Subcutaneous adipose tissue (tissue), 4 donors: ENCODE measurements around the gene RPS18. TPM values are rescaled to one million over a fixed set of nuclear protein-coding genes. Genes with fewer than 3 reads are reported as not detected.

ENCODE experiments used
- total RNA-seq, 4 donors: library from RNA; depleted of rRNA; stranded (reverse); fragments of >200 nt; gene quantifications; one replicate each; pipeline ENCODE4 v1.1.0, GENCODE V29; 2016
- TF ChIP-seq, protein P1 (sequence below): fragments of 450-650 bp; IDR thresholded peaks from one replicate; pipeline ENCODE4 v1.5.1; 2016; ENCODE audit warnings: low read depth, mild to moderate bottlenecking, control low read depth, antibody characterized with exemption, moderate library complexity

The RPS18 gene
- total RNA-seq, 4 donors from 2014 or later: 2,263 to 3,298 (median 2,623) TPM

DNA sequence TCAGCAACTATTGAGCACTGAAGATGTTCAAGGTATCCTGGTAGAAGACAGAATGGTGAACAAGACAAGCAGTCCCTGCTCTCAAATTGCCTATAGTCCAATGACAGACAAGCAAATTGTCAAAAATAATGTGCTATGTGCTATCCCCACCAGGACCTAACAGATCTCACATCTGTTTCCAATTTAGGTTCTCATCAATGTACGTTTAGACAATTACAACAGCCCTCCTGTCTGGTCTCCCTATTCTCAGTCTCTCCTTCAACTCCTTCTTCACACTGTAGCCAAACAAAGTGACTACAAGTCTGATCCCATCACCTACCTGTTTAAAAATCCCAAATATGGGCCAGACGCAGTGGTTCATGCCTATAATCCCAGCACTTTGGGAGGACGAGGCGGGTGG lies 34.5 kb downstream of the RPS18 start:
- TF ChIP-seq, protein P1, sequence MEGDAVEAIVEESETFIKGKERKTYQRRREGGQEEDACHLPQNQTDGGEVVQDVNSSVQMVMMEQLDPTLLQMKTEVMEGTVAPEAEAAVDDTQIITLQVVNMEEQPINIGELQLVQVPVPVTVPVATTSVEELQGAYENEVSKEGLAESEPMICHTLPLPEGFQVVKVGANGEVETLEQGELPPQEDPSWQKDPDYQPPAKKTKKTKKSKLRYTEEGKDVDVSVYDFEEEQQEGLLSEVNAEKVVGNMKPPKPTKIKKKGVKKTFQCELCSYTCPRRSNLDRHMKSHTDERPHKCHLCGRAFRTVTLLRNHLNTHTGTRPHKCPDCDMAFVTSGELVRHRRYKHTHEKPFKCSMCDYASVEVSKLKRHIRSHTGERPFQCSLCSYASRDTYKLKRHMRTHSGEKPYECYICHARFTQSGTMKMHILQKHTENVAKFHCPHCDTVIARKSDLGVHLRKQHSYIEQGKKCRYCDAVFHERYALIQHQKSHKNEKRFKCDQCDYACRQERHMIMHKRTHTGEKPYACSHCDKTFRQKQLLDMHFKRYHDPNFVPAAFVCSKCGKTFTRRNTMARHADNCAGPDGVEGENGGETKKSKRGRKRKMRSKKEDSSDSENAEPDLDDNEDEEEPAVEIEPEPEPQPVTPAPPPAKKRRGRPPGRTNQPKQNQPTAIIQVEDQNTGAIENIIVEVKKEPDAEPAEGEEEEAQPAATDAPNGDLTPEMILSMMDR: no peak

DNA sequence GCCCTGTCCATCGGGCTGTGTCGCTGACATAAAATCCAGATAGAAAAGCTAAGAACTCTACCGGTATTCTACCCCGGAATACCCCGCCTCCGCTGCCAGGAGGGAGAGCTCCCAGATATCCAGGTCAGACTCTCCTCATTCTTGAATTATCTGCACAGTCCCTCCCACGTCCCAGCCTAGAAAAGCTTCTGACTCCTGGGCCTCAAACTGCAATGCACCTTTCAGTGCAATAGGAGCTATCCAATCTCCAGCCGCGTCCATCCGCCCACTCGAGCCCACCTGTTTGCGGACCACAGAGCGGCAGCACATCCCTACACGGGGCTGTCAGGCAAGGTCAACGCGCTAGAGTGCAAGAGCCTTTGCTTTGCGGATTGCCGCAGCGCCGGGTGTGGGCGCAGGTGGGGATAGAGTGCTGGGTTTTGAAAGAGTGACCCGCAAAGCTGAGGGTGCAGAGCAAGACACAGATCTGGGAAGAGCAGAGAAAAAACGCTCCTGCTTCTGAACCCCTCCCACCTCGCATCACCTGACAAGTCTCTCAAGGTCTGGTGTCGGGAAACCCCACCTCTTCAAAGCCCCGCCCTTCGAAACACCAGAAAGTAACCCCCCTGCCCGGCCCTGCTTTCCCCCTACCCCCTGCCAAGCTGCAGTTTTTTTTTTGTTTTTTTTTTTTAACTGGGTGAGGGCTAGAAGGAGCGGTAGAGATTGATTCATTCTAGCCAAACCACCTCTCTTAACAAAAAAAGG lies 40.7 kb downstream of the RPS18 start:
- TF ChIP-seq, protein P1: no peak

DNA sequence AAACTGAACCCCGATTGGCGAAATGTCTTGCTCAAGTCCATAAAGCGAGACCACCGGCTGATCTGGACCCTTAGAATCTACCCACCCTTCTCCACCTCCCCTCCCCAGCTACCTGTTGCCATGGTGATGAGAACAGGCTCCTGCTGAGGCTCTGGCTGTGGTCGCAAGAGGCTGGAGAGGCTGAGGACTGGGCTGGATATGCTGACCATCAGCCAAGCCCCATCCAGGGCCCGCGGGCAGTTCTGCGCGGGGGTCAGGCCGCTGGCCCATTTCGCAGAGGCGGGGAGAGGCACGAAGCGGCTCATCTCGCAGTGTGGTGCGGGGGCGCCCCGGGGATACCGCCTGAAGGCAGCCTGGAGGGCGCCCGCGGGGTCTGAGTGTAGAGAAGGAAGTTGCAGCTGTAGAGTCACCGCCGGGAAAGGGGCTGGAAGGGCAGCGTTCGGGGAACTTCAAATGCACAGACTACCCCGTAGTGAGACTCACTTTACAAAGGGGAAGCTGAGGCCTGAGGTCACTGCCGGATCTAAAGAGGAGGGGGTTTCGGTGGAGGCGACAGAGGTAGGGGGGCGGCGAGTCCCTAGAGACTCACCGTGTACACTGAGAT lies 41.3 kb downstream of the RPS18 start:
- TF ChIP-seq, protein P1: no peak

DNA sequence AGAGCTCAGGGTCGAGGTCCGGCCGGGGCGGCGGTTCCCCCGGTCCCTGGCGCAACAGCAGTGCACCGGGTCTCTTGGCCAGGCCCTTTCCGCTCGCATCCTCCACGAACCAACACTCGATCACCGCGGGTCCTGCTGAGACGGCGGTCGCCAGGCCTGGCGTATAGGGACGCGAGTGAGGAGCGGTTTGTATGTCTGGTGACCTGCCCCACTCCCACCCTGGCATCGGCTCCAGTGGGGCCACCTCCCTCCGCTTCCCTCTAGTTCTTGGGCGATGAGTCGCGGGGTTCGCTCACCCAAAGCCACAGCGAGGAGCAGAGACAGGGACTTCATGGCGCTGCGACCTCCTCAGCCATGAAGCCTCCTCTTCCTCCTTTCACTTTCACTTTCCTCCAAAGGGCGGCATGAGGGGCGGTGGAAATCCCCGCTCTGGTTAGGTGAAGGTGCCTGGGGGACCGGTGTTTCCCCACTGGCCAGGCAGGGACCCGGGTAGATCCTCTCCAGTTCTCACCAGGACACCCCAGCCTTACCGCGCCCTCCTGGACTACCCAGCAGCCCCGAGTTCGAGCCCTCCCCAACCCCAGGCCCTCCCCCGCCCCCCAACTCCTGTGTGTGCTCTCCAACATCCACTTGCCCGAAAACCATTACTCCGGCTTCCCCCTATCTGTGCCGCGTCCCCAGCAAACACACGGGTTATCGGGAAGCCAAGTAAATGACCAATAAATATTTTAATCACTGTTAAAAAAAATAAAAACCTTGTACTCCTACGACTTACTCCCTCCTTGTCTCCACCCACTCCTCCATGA lies 42.0 kb downstream of the RPS18 start, which contains the start of gene TAPBP:
Gene TAPBP (minus strand): TSS at position 370 of the 806 bp plus-strand sequence. CDS start 37 bp downstream, at position 333.
- TF ChIP-seq, protein P1: no peak

DNA sequence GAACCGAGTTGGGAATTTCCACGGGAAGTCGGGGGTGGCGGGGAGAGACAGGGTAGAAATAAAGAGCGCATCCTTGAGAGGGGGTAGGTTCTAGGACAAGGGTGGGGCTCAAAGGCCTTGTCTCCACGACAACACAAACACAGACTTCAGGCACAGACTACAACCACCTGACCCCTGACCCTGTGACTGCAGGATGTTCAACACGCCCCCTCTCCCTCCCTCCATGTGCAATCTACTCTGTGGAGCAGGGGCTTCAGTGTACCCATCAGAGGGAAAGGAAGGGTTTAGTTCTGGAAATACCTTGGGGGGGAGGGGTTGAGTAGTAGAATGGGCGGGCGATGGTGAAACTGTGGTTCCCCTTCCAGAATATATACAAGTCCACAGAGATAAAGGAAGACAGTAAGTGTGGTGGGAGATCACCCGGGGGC lies 42.7 kb downstream of the RPS18 start:
- TF ChIP-seq, protein P1: no peak

DNA sequence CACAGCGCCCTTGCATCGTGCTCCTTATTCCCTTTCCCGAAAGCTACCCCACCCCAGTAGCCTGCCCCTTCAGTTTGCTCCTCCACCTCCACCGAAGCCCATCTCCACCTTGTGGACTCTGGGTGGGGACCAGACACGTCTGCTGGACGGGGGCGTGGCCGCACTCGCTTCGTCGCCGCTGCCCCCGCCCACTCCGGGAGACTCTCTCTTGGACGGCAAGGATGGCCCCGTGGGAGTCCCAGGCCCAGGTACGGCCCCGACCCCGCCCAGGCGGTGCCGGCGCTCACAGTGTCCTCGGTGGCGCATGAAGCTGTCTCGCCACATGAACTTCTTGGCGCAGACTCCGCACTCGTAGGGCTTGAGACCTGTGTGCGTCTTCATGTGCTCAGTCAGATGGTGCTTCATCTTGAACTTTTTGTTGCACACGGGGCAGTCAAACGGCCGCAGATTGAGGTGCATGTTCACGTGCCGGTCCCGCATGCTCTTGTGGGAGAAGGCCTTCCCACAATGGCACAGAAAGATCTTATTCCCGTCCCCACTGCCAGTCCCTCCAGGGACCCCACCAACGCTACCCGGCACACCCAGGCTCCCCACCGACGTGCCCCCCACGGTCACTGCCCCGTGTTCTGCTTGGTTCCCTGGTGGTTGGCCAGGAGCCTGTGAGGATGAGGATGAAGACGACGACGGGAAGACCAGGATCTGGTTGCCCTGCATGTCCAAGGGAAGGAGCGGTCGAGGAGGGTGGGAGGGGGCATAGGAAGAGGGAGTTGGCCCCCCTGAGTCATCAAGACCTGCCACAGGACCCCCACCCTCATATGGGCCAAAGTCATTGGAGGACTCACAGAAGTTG lies 43.3 kb downstream of the RPS18 start:
- TF ChIP-seq, protein P1: no peak
